Measurements from ENCODE around the gene LSMEM2. TPM values are rescaled to one million over a fixed set of nuclear protein-coding genes. Genes with fewer than 3 reads are reported as not detected.
A peak's percentile ranks its signal among the peaks of the same experiment; 100 is the strongest.

Gene LSMEM2
- total and polyA plus RNA-seq, 2 of the 8 experiments (the other 6 are each of a cell fraction or from before 2014, with no cell fraction given) = 0.58 to 0.68 TPM

- TF ChIP-seq SP4 (IDR thresholded peaks at IDR 0.05; ENCODE audit: low read length) (peak; percentile 59; the same call in 1 of the 2 replicates), SAP30 (IDR thresholded peaks at IDR 0.05; ENCODE audit: insufficient read depth, insufficient replicate concordance, low read length) (no peak), ASH2L (IDR thresholded peaks at IDR 0.05; ENCODE audit: low read length) (peak; percentile 83), BCL11A (IDR thresholded peaks at IDR 0.05; ENCODE audit: low read depth in 2 of 2, low read length in 2 of 2) (no peak), SP2 (IDR thresholded peaks at IDR 0.05; ENCODE audit: low read length) (no peak), CHD2 (IDR thresholded peaks at IDR 0.05; ENCODE audit: low read length) (no peak), TAF1 (IDR thresholded peaks at IDR 0.05; ENCODE audit: low read depth, low read length) (peak; percentile 65; the same call in 1 of the 2 replicates), KDM4A (IDR thresholded peaks at IDR 0.05; ENCODE audit: low read depth, low read length, severe bottlenecking) (peak; percentile 87), CREB1 (IDR thresholded peaks at IDR 0.05) (peak; percentile 71), NRF1 (IDR thresholded peaks at IDR 0.05; ENCODE audit: low read depth, low read length) (peak; percentile 34), TCF12 (IDR thresholded peaks at IDR 0.05; ENCODE audit: low read depth, low read length) (no peak), EGR1 (IDR thresholded peaks at IDR 0.05; ENCODE audit: borderline replicate concordance, low read depth, low read length) (peak; percentile 75; the same call in 1 of the 2 replicates), SUZ12 (IDR thresholded peaks at IDR 0.05; ENCODE audit: low read length) (peak; percentile 36; the same call in 1 of the 2 replicates), E2F6 (IDR thresholded peaks at IDR 0.05) (peak; percentile 93), RBBP5 (IDR thresholded peaks at IDR 0.05; ENCODE audit: borderline replicate concordance, low read depth, low read length) (peak; percentile 76; the same call in 1 of the 2 replicates), JUND (IDR thresholded peaks at IDR 0.05; ENCODE audit: low read length) (peak; percentile 91), GTF2F1 (IDR thresholded peaks at IDR 0.05; ENCODE audit: borderline replicate concordance, low read depth, low read length) (0 out of 2 replicates have a peak, but pooled peaks have one; percentile 19), KDM5A (IDR thresholded peaks at IDR 0.05; ENCODE audit: low read length) (no peak), USF2 (IDR thresholded peaks at IDR 0.05; ENCODE audit: low read length) (no peak), SIN3A (conservative IDR thresholded peaks at IDR 0.05 in 1 of 2, IDR thresholded peaks at IDR 0.05 in 1 of 2; ENCODE audit: low read depth in 1 of 2, low read length in 2 of 2) (0 out of 4 replicates have a peak, but pooled peaks of 1 of the 2 experiments have one; percentile 51), POLR2A (IDR thresholded peaks at IDR 0.05; ENCODE audit: control extremely low read depth in 1 of 2, low read depth in 2 of 2, low read length in 2 of 2) (peak in 1 of 2 experiments; percentile 54; a peak in 2 of 3 replicates), TEAD4 (IDR thresholded peaks at IDR 0.05; ENCODE audit: low read depth, low read length) (0 out of 2 replicates have a peak, but pooled peaks have one; percentile 5), KDM1A (IDR thresholded peaks at IDR 0.05; ENCODE audit: borderline replicate concordance, low read length) (no peak), YY1 (IDR thresholded peaks at IDR 0.05; ENCODE audit: low read depth, low read length) (no peak)
These were observed 58.4 kb downstream of the LSMEM2 start (continued) for GRCh38 chr3:50337175-50337861.
